ENCODE results near the gene PTPN13. TPM values are rescaled to one million over a fixed set of nuclear protein-coding genes. Genes with fewer than 3 reads are reported as not detected.

The PTPN13 gene
- total RNA-seq, 1 experiment from 2014 or later, result 107 TPM

DNA sequence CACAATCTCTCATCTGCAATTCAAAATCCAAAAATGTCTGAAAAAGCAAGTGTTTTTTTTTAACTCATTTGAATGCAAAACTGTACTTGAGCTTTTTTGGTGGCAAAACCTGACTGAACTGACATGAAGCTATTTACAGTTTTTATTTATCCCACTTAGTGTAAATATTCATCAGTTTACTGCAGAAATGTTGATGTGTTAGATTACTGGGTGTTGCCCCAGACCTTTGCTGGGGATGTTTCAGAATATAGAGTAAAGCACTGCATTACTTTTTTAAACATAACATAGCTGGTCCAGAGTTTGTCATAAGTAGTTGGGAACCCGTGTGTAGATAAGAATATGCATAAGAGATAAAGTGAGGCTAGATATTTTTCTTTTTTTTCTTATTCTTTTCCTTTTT lies 27.3 kb downstream of the PTPN13 start:
- TF ChIP-seq EZH2 (IDR thresholded peaks at IDR 0.05; ENCODE audit: borderline replicate concordance, low read depth, low read length, poor library complexity, severe bottlenecking), result no peak
- TF ChIP-seq, protein P1, sequence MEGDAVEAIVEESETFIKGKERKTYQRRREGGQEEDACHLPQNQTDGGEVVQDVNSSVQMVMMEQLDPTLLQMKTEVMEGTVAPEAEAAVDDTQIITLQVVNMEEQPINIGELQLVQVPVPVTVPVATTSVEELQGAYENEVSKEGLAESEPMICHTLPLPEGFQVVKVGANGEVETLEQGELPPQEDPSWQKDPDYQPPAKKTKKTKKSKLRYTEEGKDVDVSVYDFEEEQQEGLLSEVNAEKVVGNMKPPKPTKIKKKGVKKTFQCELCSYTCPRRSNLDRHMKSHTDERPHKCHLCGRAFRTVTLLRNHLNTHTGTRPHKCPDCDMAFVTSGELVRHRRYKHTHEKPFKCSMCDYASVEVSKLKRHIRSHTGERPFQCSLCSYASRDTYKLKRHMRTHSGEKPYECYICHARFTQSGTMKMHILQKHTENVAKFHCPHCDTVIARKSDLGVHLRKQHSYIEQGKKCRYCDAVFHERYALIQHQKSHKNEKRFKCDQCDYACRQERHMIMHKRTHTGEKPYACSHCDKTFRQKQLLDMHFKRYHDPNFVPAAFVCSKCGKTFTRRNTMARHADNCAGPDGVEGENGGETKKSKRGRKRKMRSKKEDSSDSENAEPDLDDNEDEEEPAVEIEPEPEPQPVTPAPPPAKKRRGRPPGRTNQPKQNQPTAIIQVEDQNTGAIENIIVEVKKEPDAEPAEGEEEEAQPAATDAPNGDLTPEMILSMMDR (conservative IDR thresholded peaks at IDR 0.05; ENCODE audit: low read depth, low read length), result no peak
- BruUV-seq (replicated peaks), result no TSS peak
- H3K9me3 ChIP-seq (ENCODE audit: low read depth, low read length, poor library complexity, severe bottlenecking), result no peaks in the 10 kb centered on the region
- peaks cover 18% of the 10 kb centered on the region for H3K4me1 ChIP-seq (ENCODE audit: insufficient read depth, low read length, poor library complexity, severe bottlenecking)
- ChIA-PET CTCF (no interaction called here), POLR2A (ENCODE audit: low non-redundant PET) (no interaction called here)
- no peaks in the 10 kb centered on the region for H3K36me3 ChIP-seq (ENCODE audit: insufficient read depth, low read length, poor library complexity, severe bottlenecking)
- intact Hi-C loops (cut with micrococcal nuclease; ENCODE audit: unreplicated experiment), result no loop called here
- H3K27me3 ChIP-seq (replicated peaks; ENCODE audit: insufficient read depth, low read depth, low read length, poor library complexity), result no peaks in the 10 kb centered on the region
- H3K27ac ChIP-seq (ENCODE audit: low read depth, low read length, poor library complexity, severe bottlenecking), result no peak overlapping the region
- DNase-seq (ENCODE audit: low spot score), result no peak
- no peak overlapping the region for H3K4me3 ChIP-seq (ENCODE audit: low read depth, low read length, poor library complexity, severe bottlenecking)

DNA sequence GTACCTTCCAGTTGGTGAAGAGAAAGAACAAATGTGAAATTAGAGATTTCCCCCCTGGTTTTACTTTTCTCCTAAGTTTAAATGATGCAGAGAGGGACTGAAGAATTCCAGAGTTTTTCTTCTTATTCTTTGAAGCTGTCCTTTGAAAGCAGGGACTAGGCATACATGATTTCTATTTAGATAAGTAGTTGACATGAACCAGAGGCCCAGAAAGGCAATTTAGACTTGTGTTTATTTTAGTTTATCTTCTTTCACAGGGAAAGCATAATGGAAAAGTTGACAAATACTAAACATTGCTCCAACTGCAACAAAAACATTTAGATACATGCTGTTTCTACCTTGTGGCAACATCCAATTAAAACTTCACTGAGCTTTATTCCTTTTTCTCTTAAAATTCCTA lies 32.0 kb downstream of the PTPN13 start:
- intact Hi-C loops (cut with micrococcal nuclease; ENCODE audit: unreplicated experiment), result no loop called here
- CTCF ChIA-PET, result no interaction called here
- BruUV-seq (replicated peaks), result no TSS peak
- H3K4me3 ChIP-seq (ENCODE audit: low read depth, low read length, poor library complexity, severe bottlenecking), result no peak overlapping the region
- DNase-seq (ENCODE audit: low spot score), result no peak
- H3K27me3 ChIP-seq (replicated peaks; ENCODE audit: insufficient read depth, low read depth, low read length, poor library complexity), result no peaks in the 10 kb centered on the region
- H3K27ac ChIP-seq (ENCODE audit: low read depth, low read length, poor library complexity, severe bottlenecking), result no peak overlapping the region
- no peaks in the 10 kb centered on the region for H3K9me3 ChIP-seq (ENCODE audit: low read depth, low read length, poor library complexity, severe bottlenecking)
- H3K36me3 ChIP-seq (ENCODE audit: insufficient read depth, low read length, poor library complexity, severe bottlenecking), result no peaks in the 10 kb centered on the region
- POLR2A ChIA-PET (ENCODE audit: low non-redundant PET), result no interaction called here
- no peak for TF ChIP-seq EZH2 (IDR thresholded peaks at IDR 0.05; ENCODE audit: borderline replicate concordance, low read depth, low read length, poor library complexity, severe bottlenecking)
- TF ChIP-seq, protein P1 (conservative IDR thresholded peaks at IDR 0.05; ENCODE audit: low read depth, low read length), result no peak
- peaks cover 22% of the 10 kb centered on the region for H3K4me1 ChIP-seq (ENCODE audit: insufficient read depth, low read length, poor library complexity, severe bottlenecking)

DNA sequence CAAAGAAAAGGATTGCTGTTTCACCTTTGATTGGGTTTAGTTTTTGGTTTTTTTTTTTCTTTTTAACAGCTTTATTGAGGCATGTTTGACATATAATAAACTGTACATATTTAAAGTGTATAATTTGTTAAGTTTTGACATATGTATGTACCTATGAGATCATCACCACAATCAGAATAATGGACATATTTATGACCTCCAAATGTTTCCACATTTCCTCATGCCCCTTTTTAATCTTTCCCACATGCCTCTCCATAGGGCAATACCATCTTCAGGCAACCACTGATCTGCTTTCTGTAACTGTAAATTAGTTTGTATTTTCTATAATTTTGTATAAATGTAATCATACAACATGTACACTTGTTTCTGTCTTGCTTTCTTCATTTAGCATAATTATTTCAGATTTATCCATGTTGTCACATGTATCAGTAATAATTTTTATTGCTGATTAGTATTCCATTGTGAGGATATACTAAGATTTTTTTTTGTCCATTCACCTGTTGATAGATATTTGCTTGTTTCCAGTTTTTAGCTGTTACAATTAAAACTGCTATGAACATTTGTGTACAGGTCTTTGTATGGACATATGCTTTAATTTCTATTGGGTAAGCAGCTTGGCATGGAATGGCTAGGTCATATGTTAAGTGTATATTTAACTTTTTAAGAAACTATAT lies 33.5 kb downstream of the PTPN13 start:
- no peak for TF ChIP-seq EZH2 (IDR thresholded peaks at IDR 0.05; ENCODE audit: borderline replicate concordance, low read depth, low read length, poor library complexity, severe bottlenecking)
- TF ChIP-seq, protein P1 (conservative IDR thresholded peaks at IDR 0.05; ENCODE audit: low read depth, low read length), result no peak
- peaks cover 11% of the 10 kb centered on the region for H3K4me1 ChIP-seq (ENCODE audit: insufficient read depth, low read length, poor library complexity, severe bottlenecking)
- peaks cover under 1% of the 10 kb centered on the region for H3K36me3 ChIP-seq (ENCODE audit: insufficient read depth, low read length, poor library complexity, severe bottlenecking)
- H3K27ac ChIP-seq (ENCODE audit: low read depth, low read length, poor library complexity, severe bottlenecking), result no peak overlapping the region
- H3K9me3 ChIP-seq (ENCODE audit: low read depth, low read length, poor library complexity, severe bottlenecking), result no peaks in the 10 kb centered on the region
- H3K27me3 ChIP-seq (replicated peaks; ENCODE audit: insufficient read depth, low read depth, low read length, poor library complexity), result no peaks in the 10 kb centered on the region
- ChIA-PET CTCF (no interaction called here), POLR2A (ENCODE audit: low non-redundant PET) (no interaction called here)
- no TSS peak for BruUV-seq (replicated peaks)
- DNase-seq (ENCODE audit: low spot score), result no peak
- intact Hi-C loops (cut with micrococcal nuclease; ENCODE audit: unreplicated experiment), result no loop called here
- H3K4me3 ChIP-seq (ENCODE audit: low read depth, low read length, poor library complexity, severe bottlenecking), result no peak overlapping the region
